OCI-LY3 (cell line): ENCODE measurements around the gene LGI2.

Experiments used
- H2AFZ ChIP-seq: fragments of 200-600, 300-600 bp; shearing (Covaris generic); 2 replicates; pipeline ENCODE4 v1.6.0; 2014; ENCODE audit warnings: antibody characterized with exemption, low read depth, low read length
- H3K27ac ChIP-seq: fragments of 200-600, 300-600 bp; sonication (generic); 2 replicates; pipeline ENCODE4 v1.5.1; 2014; ENCODE audit warnings: mild to moderate bottlenecking, low read length, moderate library complexity, mixed read lengths
- H3K27me3 ChIP-seq: fragments of 200-600, 300-600 bp; sonication (generic); 2 replicates; pipeline ENCODE4 v1.6.1; 2014; ENCODE audit warnings: low read depth, low read length, mixed read lengths
- H3K36me3 ChIP-seq: fragments of 200-600, 300-600 bp; sonication (generic); replicated peaks from 2 replicates; pipeline ENCODE3; 2014; ENCODE audit warnings: low read depth, low read length, mixed read lengths
- H3K4me1 ChIP-seq: fragments of 300-600, 200-600 bp; sonication (generic); 2 replicates; pipeline ENCODE4 v1.6.1; 2014; ENCODE audit warnings: low read length, mixed read lengths
- H3K4me2 ChIP-seq: fragments of 200-600, 300-600 bp; sonication (generic); 2 replicates; pipeline ENCODE4 v1.6.1; 2014; ENCODE audit warnings: low read length, mixed read lengths
- H3K4me3 ChIP-seq: fragments of 300-600, 200-600 bp; sonication (generic); 2 replicates; pipeline ENCODE4 v1.5.1; 2014; ENCODE audit warnings: antibody characterized with exemption, mild to moderate bottlenecking, low read length, moderate library complexity
- H3K79me2 ChIP-seq: fragments of 300-600, 200-600 bp; shearing (Covaris generic); 2 replicates; pipeline ENCODE4 v1.6.1; 2014; ENCODE audit warnings: mild to moderate bottlenecking, low read length, mixed read lengths
- H3K9ac ChIP-seq: fragments of 300-600, 200-600 bp; shearing (Covaris generic); 2 replicates; pipeline ENCODE4 v1.6.0; 2014; ENCODE audit warnings: mild to moderate bottlenecking, low read length, moderate library complexity
- H3K9me3 ChIP-seq: fragments of 200-600, 300-600 bp; shearing (Covaris generic); 2 replicates; pipeline ENCODE4 v1.6.1; 2014; ENCODE audit warnings: low read length, mixed read lengths; ENCODE audit not compliant: insufficient read depth
- H4K20me1 ChIP-seq: fragments of 200-600, 300-600 bp; sonication (generic); 2 replicates; pipeline ENCODE4 v1.6.1; 2016; ENCODE audit warnings: low read length, mixed read lengths; ENCODE audit not compliant: insufficient read depth
- EZH2phosphoT487 ChIP-seq: fragments of 200-600 bp; shearing (Covaris generic); IDR thresholded peaks from 2 replicates; pipeline ENCODE4 v1.6.1; 2018; ENCODE audit warnings: antibody characterized with exemption, mixed run types, low read depth
- TF ChIP-seq, protein P1 (sequence below): fragments of 200-600, 300-600 bp; sonication (generic); IDR thresholded peaks from 2 replicates; pipeline ENCODE4 v1.5.1; 2014; ENCODE audit warnings: antibody characterized with exemption, low read length, low read depth

Gene LGI2

DNA sequence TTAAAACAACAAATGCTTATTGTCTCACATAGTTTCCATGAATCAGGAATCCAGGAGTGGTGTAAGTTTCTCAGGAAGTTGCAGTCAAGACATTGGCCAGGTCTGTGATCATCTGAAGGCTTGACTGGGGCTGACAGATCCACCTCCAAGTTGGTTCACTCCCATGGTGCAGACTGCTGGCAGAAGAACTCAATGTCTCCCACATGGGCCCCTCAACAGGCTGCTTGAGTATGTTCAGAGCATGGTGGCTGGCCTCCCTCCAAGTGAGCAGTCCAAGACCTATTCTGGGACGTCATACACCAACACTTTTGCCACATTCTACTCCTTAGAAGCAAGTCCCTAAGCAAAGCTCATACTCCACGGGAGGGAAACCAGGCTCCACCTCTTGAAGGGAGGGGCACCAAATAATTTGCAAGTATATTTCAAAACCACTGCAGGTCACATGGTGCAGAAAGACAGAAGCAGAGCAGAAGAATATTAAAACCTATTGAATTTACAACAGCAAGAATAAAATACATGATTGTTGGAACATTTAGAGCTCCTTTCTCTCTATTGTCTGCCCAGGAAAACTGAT, 35.3 kb downstream of the LGI2 start:
- H3K79me2 ChIP-seq, result no peaks in the 10 kb centered on the region
- no peaks in the 10 kb centered on the region for H3K9me3 ChIP-seq
- H3K4me3 ChIP-seq, result no peak overlapping the region
- H3K4me2 ChIP-seq, result no peak overlapping the region
- TF ChIP-seq EZH2phosphoT487, result no peak
- TF ChIP-seq, protein P1, sequence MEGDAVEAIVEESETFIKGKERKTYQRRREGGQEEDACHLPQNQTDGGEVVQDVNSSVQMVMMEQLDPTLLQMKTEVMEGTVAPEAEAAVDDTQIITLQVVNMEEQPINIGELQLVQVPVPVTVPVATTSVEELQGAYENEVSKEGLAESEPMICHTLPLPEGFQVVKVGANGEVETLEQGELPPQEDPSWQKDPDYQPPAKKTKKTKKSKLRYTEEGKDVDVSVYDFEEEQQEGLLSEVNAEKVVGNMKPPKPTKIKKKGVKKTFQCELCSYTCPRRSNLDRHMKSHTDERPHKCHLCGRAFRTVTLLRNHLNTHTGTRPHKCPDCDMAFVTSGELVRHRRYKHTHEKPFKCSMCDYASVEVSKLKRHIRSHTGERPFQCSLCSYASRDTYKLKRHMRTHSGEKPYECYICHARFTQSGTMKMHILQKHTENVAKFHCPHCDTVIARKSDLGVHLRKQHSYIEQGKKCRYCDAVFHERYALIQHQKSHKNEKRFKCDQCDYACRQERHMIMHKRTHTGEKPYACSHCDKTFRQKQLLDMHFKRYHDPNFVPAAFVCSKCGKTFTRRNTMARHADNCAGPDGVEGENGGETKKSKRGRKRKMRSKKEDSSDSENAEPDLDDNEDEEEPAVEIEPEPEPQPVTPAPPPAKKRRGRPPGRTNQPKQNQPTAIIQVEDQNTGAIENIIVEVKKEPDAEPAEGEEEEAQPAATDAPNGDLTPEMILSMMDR, result no peak
- no peak overlapping the region for H3K27ac ChIP-seq
- no peaks in the 10 kb centered on the region for H3K4me1 ChIP-seq
- no peak overlapping the region for H3K9ac ChIP-seq
- no peaks in the 10 kb centered on the region for H3K36me3 ChIP-seq
- no peaks in the 10 kb centered on the region for H4K20me1 ChIP-seq
- no peak overlapping the region for H2AFZ ChIP-seq
- peaks cover under 1% of the 10 kb centered on the region for H3K27me3 ChIP-seq

DNA sequence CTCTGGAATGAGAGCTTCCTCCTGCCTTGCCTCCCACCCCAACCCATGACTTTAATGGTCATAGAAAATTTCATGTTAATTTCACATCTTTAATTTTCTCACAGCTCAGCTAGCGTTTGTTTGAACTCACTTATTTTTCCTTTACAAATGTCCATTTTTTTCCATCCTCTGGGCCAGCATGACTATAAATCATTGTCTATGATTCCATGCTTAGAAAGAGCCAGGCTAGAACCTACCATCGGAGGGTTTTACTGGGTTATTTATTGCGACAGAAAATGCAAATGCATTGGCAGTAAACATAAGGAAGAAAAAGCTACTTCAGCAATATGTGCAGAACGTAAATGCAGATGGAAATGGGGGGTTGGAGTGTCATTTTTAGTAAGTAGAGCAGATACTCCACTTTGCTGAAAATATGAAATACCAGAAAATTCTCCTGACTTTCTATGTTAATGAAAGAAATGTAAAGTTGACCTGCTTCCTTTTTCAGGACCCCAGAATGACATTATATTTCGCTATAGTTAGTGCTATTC, 37.1 kb downstream of the LGI2 start:
- H3K9me3 ChIP-seq, result no peaks in the 10 kb centered on the region
- H3K79me2 ChIP-seq, result no peaks in the 10 kb centered on the region
- no peak overlapping the region for H3K27ac ChIP-seq
- no peak overlapping the region for H3K4me3 ChIP-seq
- H2AFZ ChIP-seq, result no peak overlapping the region
- H3K9ac ChIP-seq, result no peak overlapping the region
- H3K4me2 ChIP-seq, result no peak overlapping the region
- no peaks in the 10 kb centered on the region for H3K27me3 ChIP-seq
- no peaks in the 10 kb centered on the region for H3K36me3 ChIP-seq
- TF ChIP-seq, protein P1, result no peak
- no peak for TF ChIP-seq EZH2phosphoT487
- H3K4me1 ChIP-seq, result no peaks in the 10 kb centered on the region
- H4K20me1 ChIP-seq, result no peaks in the 10 kb centered on the region

DNA sequence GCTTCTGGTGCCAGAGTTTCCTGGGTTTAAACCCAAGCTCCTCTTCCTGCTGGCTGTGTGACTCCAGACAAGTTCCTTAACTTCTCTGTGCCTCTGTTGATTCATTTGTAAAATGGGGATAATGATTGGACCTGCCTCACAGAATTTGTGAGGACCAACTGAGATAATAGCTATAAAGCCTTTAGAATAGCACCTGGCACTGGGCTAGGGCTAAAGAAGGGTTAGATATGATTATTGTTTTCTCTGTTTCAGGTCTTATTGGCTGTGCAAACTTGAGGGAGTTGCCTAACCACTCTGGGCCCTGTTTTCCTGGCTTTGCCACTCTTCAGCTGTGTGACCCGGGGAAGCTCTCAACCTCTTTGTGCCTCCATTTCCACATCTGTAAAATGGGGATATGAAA, 37.8 kb downstream of the LGI2 start:
- no peak overlapping the region for H3K27ac ChIP-seq
- H3K9ac ChIP-seq, result no peak overlapping the region
- no peaks in the 10 kb centered on the region for H3K9me3 ChIP-seq
- H3K4me1 ChIP-seq, result no peaks in the 10 kb centered on the region
- H4K20me1 ChIP-seq, result no peaks in the 10 kb centered on the region
- TF ChIP-seq, protein P1, result no peak
- TF ChIP-seq EZH2phosphoT487, result no peak
- no peak overlapping the region for H3K4me2 ChIP-seq
- no peak overlapping the region for H3K4me3 ChIP-seq
- H3K79me2 ChIP-seq, result no peaks in the 10 kb centered on the region
- H3K36me3 ChIP-seq, result no peaks in the 10 kb centered on the region
- H3K27me3 ChIP-seq, result no peaks in the 10 kb centered on the region
- H2AFZ ChIP-seq, result no peak overlapping the region

DNA sequence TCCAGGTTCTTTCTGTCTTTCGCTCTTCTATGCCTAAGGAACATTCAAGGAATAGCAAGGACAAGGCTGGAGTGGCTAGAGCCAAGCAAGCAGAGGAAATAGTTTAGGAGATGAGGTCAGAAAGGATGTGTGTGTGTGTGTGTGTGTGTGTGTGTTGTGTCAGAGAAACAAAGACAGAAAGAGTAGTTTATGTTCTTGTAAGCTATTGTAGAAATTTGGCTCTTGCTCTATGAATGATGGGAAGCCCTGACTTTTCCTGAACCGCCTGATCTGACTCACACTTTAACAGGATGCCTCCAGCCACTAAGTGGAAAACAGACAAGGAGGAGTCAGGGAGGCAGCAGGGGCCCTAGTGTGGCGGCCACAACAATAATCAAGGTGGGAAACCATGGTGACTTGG, 39.7 kb downstream of the LGI2 start:
- Histone ChIP-seq H3K9ac (no peak overlapping the region), H3K36me3 (no peaks in the 10 kb centered on the region), H2AFZ (no peak overlapping the region), H3K9me3 (no peaks in the 10 kb centered on the region), H3K79me2 (no peaks in the 10 kb centered on the region), H3K4me2 (no peak overlapping the region), H4K20me1 (no peaks in the 10 kb centered on the region), H3K4me3 (no peak overlapping the region), H3K4me1 (no peaks in the 10 kb centered on the region), H3K27me3 (no peaks in the 10 kb centered on the region), H3K27ac (no peak overlapping the region)
- TF ChIP-seq, protein P1, result no peak
- no peak for TF ChIP-seq EZH2phosphoT487
